Measurements from ENCODE around the gene PSMC2. TPM values are rescaled to one million over a fixed set of nuclear protein-coding genes. Genes with fewer than 3 reads are reported as not detected.

The PSMC2 gene
- total RNA-seq, 1 experiment from 2014 or later, result 171 TPM

DNA sequence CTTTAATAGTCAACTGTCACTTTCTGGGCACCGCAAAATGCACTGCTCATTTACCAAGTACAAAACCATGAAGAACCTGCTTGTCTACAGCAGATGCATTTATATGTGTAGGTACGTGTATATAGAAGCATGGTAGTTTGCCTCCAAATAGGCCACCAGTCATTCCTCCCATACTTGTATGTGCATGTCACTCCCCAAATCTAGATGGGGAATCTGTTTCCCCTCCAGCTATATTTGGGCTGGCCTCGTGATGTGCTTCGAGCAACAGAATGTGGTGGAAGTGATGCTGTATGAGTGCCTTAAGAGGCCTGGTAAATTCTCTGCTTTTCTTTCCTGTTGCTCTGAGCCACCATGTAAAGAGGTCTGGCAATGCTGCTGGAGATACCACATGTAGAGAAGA, 47.1 kb downstream of the PSMC2 start:
- ATAC-seq, result no peak
- POLR2A ChIA-PET, result no interaction called here
- intact Hi-C loops (cut with micrococcal nuclease; ENCODE audit: unreplicated experiment), result no loop called here

DNA sequence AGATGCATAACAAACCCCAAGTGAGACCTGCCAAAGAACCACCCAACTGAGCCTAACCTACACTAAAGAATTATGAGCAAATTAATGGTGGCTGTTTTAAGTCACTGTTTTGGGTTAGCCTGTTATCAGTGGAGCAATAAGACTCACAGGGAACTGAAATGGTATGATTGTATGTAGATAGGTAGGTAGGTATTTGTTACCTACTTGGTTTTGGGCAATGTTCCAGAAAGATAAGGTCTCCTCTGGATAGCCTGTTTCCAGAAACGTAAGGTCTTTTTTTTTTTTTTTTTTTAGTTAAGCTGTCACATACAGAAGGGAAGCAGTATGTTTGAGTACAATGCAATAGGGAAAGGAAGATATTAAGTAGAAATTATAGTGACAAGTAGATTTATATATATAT, 47.6 kb downstream of the PSMC2 start:
- CTCF ChIA-PET, result no interaction called here
- Histone ChIP-seq H3K27me3 (ENCODE audit: control insufficient read depth, insufficient read depth, low read length) (no peaks in the 10 kb centered on the region), H3K4me1 (ENCODE audit: control insufficient read depth, insufficient read depth, low read length) (no peaks in the 10 kb centered on the region), H3K27ac (ENCODE audit: low read length) (no peak overlapping the region), H3K9me3 (ENCODE audit: control insufficient read depth, insufficient read depth, low read depth, low read length) (no peaks in the 10 kb centered on the region), H3K36me3 (ENCODE audit: control insufficient read depth, insufficient read depth, low read length) (no peaks in the 10 kb centered on the region), H3K4me3 (ENCODE audit: low read depth in 2 of 2, low read length in 2 of 2) (no peak overlapping the region)
- no TSS peak for BruUV-seq (replicated peaks)
- in situ Hi-C loops (cut with HindIII; ENCODE audit: low pct_unique_long_range_greater_than_20kb, low sequenced_read_pairs) (no loop called here), intact Hi-C loops (cut with micrococcal nuclease; ENCODE audit: unreplicated experiment) (no loop called here)
- POLR2A ChIA-PET, result no interaction called here
- TF ChIP-seq POLR2AphosphoS5 (IDR thresholded peaks at IDR 0.05; ENCODE audit: low read depth, low read length), result no peak
- no peak for TF ChIP-seq SIN3A (IDR thresholded peaks at IDR 0.05; ENCODE audit: borderline replicate concordance, insufficient read depth, low read depth, low read length)
- TF ChIP-seq CTCF (IDR thresholded peaks at IDR 0.05), result no peak
- TF ChIP-seq, protein P1, sequence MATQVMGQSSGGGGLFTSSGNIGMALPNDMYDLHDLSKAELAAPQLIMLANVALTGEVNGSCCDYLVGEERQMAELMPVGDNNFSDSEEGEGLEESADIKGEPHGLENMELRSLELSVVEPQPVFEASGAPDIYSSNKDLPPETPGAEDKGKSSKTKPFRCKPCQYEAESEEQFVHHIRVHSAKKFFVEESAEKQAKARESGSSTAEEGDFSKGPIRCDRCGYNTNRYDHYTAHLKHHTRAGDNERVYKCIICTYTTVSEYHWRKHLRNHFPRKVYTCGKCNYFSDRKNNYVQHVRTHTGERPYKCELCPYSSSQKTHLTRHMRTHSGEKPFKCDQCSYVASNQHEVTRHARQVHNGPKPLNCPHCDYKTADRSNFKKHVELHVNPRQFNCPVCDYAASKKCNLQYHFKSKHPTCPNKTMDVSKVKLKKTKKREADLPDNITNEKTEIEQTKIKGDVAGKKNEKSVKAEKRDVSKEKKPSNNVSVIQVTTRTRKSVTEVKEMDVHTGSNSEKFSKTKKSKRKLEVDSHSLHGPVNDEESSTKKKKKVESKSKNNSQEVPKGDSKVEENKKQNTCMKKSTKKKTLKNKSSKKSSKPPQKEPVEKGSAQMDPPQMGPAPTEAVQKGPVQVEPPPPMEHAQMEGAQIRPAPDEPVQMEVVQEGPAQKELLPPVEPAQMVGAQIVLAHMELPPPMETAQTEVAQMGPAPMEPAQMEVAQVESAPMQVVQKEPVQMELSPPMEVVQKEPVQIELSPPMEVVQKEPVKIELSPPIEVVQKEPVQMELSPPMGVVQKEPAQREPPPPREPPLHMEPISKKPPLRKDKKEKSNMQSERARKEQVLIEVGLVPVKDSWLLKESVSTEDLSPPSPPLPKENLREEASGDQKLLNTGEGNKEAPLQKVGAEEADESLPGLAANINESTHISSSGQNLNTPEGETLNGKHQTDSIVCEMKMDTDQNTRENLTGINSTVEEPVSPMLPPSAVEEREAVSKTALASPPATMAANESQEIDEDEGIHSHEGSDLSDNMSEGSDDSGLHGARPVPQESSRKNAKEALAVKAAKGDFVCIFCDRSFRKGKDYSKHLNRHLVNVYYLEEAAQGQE (IDR thresholded peaks at IDR 0.05; ENCODE audit: insufficient read depth in 1 of 2, low read depth in 2 of 2, low read length in 1 of 2), result no peak
- TF ChIP-seq TCF7L2 (IDR thresholded peaks at IDR 0.05; ENCODE audit: low read depth, low read length), result no peak
- ATAC-seq (no peak), DNase-seq (ENCODE audit: low read depth, low spot score) (no peak)

More for the DNA sequence above, 47.1 kb downstream of the PSMC2 start:
- Histone ChIP-seq H3K9me3 (ENCODE audit: control insufficient read depth, insufficient read depth, low read depth, low read length) (no peaks in the 10 kb centered on the region), H3K27ac (ENCODE audit: low read length) (no peak overlapping the region), H3K4me3 (ENCODE audit: low read depth in 2 of 2, low read length in 2 of 2) (no peak overlapping the region), H3K27me3 (ENCODE audit: control insufficient read depth, insufficient read depth, low read length) (no peaks in the 10 kb centered on the region), H3K4me1 (ENCODE audit: control insufficient read depth, insufficient read depth, low read length) (no peaks in the 10 kb centered on the region), H3K36me3 (ENCODE audit: control insufficient read depth, insufficient read depth, low read length) (no peaks in the 10 kb centered on the region)
- BruUV-seq (replicated peaks), result no TSS peak
- CTCF ChIA-PET, result no interaction called here
- in situ Hi-C loops (cut with HindIII; ENCODE audit: low pct_unique_long_range_greater_than_20kb, low sequenced_read_pairs), result no loop called here
- DNase-seq (ENCODE audit: low read depth, low spot score), result no peak
- no peak for TF ChIP-seq CTCF (IDR thresholded peaks at IDR 0.05)
- TF ChIP-seq, protein P1 (IDR thresholded peaks at IDR 0.05; ENCODE audit: insufficient read depth in 1 of 2, low read depth in 2 of 2, low read length in 1 of 2), result no peak
- no peak for TF ChIP-seq POLR2AphosphoS5 (IDR thresholded peaks at IDR 0.05; ENCODE audit: low read depth, low read length)
- TF ChIP-seq TCF7L2 (IDR thresholded peaks at IDR 0.05; ENCODE audit: low read depth, low read length), result no peak
- no peak for TF ChIP-seq SIN3A (IDR thresholded peaks at IDR 0.05; ENCODE audit: borderline replicate concordance, insufficient read depth, low read depth, low read length)
